Ishikawa (cell line): ENCODE measurements around the gene PLEK2.

Experiments
- CEBPB ChIP-seq: IDR thresholded peaks from 2 replicates; pipeline ENCODE4 v1.6.1; 2012
- CREB1 ChIP-seq: IDR thresholded peaks from 2 replicates; pipeline ENCODE4 v1.6.1; 2012; ENCODE audit warnings: low read depth
- EP300 ChIP-seq: IDR thresholded peaks from 2 replicates; pipeline ENCODE4 v1.6.1; 2012; ENCODE audit warnings: borderline replicate concordance
- NFIC ChIP-seq: IDR thresholded peaks from 2 replicates; pipeline ENCODE4 v1.6.1; 2012
- RAD21 ChIP-seq: IDR thresholded peaks from 2 replicates; pipeline ENCODE4 v1.6.1; 2012; ENCODE audit warnings: low read depth
- TAF1 ChIP-seq: IDR thresholded peaks from 2 replicates; pipeline ENCODE4 v1.6.1; 2012; ENCODE audit warnings: low read depth, mild to moderate bottlenecking
- TCF12 ChIP-seq: IDR thresholded peaks from 2 replicates; pipeline ENCODE4 v1.6.1; 2012; ENCODE audit warnings: low read depth
- TEAD4 ChIP-seq: IDR thresholded peaks from 2 replicates; pipeline ENCODE4 v1.6.1; 2012
- YY1 ChIP-seq: IDR thresholded peaks from 2 replicates; pipeline ENCODE4 v1.6.1; 2012; ENCODE audit warnings: low read depth
- TF ChIP-seq, protein P1 (sequence below): IDR thresholded peaks from 2 replicates; pipeline ENCODE4 v1.6.1; 2012
- TF ChIP-seq, protein P2 (sequence below): IDR thresholded peaks from 2 replicates; pipeline ENCODE4 v1.6.1; 2012; ENCODE audit warnings: low read depth, mild to moderate bottlenecking
- TF ChIP-seq, protein P3 (sequence below): IDR thresholded peaks from 2 replicates; pipeline ENCODE4 v1.6.1; 2012

DNA sequence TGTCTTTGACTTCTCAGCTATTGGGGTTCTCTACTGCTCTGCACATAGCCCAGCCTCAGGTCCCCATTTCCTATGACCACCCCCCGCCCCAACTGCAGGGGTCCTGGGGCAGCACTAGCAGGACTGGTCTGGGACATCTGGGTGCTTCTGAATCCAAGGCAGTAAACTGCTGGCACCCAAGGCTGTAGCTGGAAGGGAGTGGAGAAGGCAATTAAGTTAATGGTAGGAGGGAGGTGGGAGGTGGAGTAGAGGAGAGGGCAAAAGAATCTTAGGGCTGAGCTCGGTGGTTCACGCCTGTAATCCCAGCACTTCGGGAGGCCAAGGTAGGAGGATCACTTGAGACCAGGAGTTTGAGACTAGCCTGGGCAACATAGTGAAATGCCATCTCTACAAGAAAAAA lies 11.5 kb downstream of the PLEK2 start:
- TF ChIP-seq YY1, result no peak
- TF ChIP-seq TAF1, result no peak
- TF ChIP-seq, protein P1, sequence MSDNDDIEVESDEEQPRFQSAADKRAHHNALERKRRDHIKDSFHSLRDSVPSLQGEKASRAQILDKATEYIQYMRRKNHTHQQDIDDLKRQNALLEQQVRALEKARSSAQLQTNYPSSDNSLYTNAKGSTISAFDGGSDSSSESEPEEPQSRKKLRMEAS, result no peak
- TF ChIP-seq NFIC, result no peak
- TF ChIP-seq EP300, result no peak
- no peak for TF ChIP-seq CREB1
- TF ChIP-seq RAD21, result no peak
- TF ChIP-seq, protein P2, sequence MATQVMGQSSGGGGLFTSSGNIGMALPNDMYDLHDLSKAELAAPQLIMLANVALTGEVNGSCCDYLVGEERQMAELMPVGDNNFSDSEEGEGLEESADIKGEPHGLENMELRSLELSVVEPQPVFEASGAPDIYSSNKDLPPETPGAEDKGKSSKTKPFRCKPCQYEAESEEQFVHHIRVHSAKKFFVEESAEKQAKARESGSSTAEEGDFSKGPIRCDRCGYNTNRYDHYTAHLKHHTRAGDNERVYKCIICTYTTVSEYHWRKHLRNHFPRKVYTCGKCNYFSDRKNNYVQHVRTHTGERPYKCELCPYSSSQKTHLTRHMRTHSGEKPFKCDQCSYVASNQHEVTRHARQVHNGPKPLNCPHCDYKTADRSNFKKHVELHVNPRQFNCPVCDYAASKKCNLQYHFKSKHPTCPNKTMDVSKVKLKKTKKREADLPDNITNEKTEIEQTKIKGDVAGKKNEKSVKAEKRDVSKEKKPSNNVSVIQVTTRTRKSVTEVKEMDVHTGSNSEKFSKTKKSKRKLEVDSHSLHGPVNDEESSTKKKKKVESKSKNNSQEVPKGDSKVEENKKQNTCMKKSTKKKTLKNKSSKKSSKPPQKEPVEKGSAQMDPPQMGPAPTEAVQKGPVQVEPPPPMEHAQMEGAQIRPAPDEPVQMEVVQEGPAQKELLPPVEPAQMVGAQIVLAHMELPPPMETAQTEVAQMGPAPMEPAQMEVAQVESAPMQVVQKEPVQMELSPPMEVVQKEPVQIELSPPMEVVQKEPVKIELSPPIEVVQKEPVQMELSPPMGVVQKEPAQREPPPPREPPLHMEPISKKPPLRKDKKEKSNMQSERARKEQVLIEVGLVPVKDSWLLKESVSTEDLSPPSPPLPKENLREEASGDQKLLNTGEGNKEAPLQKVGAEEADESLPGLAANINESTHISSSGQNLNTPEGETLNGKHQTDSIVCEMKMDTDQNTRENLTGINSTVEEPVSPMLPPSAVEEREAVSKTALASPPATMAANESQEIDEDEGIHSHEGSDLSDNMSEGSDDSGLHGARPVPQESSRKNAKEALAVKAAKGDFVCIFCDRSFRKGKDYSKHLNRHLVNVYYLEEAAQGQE, result no peak
- no peak for TF ChIP-seq TCF12
- TF ChIP-seq CEBPB, result no peak
- TF ChIP-seq TEAD4, result no peak
- TF ChIP-seq, protein P3, sequence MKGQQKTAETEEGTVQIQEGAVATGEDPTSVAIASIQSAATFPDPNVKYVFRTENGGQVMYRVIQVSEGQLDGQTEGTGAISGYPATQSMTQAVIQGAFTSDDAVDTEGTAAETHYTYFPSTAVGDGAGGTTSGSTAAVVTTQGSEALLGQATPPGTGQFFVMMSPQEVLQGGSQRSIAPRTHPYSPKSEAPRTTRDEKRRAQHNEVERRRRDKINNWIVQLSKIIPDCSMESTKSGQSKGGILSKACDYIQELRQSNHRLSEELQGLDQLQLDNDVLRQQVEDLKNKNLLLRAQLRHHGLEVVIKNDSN, result no peak
